Measurements from ENCODE around the gene CYB561.

Gene CYB561

GRCh38 chr17:63431939-63432804, 13.9 kb downstream of the CYB561 start:
- no peak for DNase-seq

GRCh38 chr17:63431618-63431938, 14.5 kb downstream of the CYB561 start:
- DNase-seq, result no peak

GRCh38 chr17:63430223-63430622, 15.9 kb downstream of the CYB561 start:
- no peak for DNase-seq

- no peak for DNase-seq
Measured at GRCh38 chr17:63429766-63430165, 16.3 kb downstream of the CYB561 start.

- no peak for DNase-seq
Measured at GRCh38 chr17:63426917-63427308, 19.2 kb downstream of the CYB561 start.

GRCh38 chr17:63426041-63426916, 19.8 kb downstream of the CYB561 start:
- no peak for DNase-seq

GRCh38 chr17:63425483-63425882, 20.6 kb downstream of the CYB561 start:
- peak; percentile 86 for DNase-seq

- DNase-seq, result no peak
Measured at GRCh38 chr17:63423963-63424362, 22.1 kb downstream of the CYB561 start.

- DNase-seq, result no peak
Measured at GRCh38 chr17:63423251-63423950, 22.7 kb downstream of the CYB561 start.

GRCh38 chr17:63421681-63422645, 24.1 kb downstream of the CYB561 start:
- no peak for DNase-seq

GRCh38 chr17:63420868-63421680, 25.0 kb downstream of the CYB561 start:
- DNase-seq, result no peak

GRCh38 chr17:63419949-63420867, 25.9 kb downstream of the CYB561 start:
- DNase-seq, result no peak

GRCh38 chr17:63419398-63419797, 26.7 kb downstream of the CYB561 start:
- no peak for DNase-seq

- no peak for DNase-seq
Measured at GRCh38 chr17:63418540-63418939, 27.6 kb downstream of the CYB561 start.

- no peak for DNase-seq
Measured at GRCh38 chr17:63414222-63414621, 31.9 kb downstream of the CYB561 start.

- DNase-seq, result no peak
Measured at GRCh38 chr17:63413128-63413527, 33.0 kb downstream of the CYB561 start.

- DNase-seq, result no peak
Measured at GRCh38 chr17:63412234-63412633, 33.9 kb downstream of the CYB561 start.

GRCh38 chr17:63407741-63408330, 38.3 kb downstream of the CYB561 start:
- no peak for DNase-seq

- DNase-seq, result peak; percentile 74
Measured at GRCh38 chr17:63406689-63407330, 39.3 kb downstream of the CYB561 start.

Measured in NCI-H2171 (cell line).